ENCODE results near the gene KSR1. TPM values are rescaled to one million over a fixed set of nuclear protein-coding genes. Genes with fewer than 3 reads are reported as not detected.
"Not testable (repeated sequence)": the region's sequence is repeated elsewhere in the genome, so short reads cannot be mapped to it uniquely, and the experiment has no call there.

The KSR1 gene
- total and polyA plus RNA-seq, 2 of the 8 experiments (the other 6 are each of a cell fraction or from before 2014, with no cell fraction given), result 14.1 to 34.7 TPM

DNA sequence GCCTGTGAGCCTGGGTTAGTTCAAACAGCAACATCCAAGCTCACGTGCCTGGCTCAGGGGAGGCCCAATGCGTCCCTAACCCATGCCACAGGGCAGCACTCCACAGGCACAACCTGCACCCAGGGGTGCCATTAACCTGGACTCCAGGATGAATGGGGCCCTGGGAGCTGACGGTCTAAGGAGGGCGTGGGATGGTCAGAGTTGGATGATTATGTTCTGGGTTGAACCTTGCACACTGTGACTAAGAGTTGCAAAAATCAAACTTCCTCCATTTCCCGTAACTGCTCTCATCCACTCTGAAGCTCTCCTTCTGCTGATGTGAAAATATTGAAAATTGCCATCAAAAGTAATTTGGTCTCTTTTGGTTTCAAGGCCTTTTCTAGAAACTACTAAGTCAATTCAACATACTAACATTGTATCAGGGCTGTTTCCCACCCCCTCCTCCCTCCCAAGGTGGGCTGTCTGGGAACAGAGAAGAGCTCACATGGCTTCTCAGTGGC is 182.2 kb downstream of the KSR1 start:
- H2BK5ac ChIP-seq (ENCODE audit: low read depth, low read length); H3K79me2 ChIP-seq (ENCODE audit: control insufficient read depth in 1 of 2, insufficient read depth in 2 of 2, low read length in 2 of 2); H4K91ac ChIP-seq (replicated peaks; ENCODE audit: insufficient read length, low read length); H3K4me3 ChIP-seq (ENCODE audit: extremely low read depth in 1 of 4, insufficient read depth in 2 of 4, low read depth in 3 of 4, low read length in 4 of 4); H4K20me1 ChIP-seq (replicated peaks in 1 of 2; ENCODE audit: control insufficient read depth in 1 of 2, insufficient read depth in 2 of 2, low read length in 2 of 2); H3K9me3 ChIP-seq (ENCODE audit: insufficient read depth in 2 of 2, low read depth in 1 of 2, low read length in 1 of 2); H3K79me1 ChIP-seq (ENCODE audit: low read depth, low read length); H3K4ac ChIP-seq (replicated peaks; ENCODE audit: insufficient read length, low read depth, low read length); POLR2A ChIA-PET (ENCODE audit: partially characterized antibody); H3K4me2 ChIP-seq (ENCODE audit: insufficient read depth in 1 of 2, low read depth in 2 of 2, low read length in 2 of 2); H4K8ac ChIP-seq (ENCODE audit: extremely low read depth, insufficient read depth, low read length); H3K4me1 ChIP-seq (replicated peaks in 1 of 4; ENCODE audit: control insufficient read depth in 3 of 4, insufficient read depth in 4 of 4, low read length in 3 of 4); H2AFZ ChIP-seq (ENCODE audit: low read length); H3K18ac ChIP-seq (ENCODE audit: extremely low read depth, low read length); H3K23ac ChIP-seq (ENCODE audit: insufficient read length); DNase-seq (ENCODE audit: low read depth in 1 of 2, low spot score in 2 of 2); H2BK120ac ChIP-seq (replicated peaks; ENCODE audit: low read depth, low read length); H4K5ac ChIP-seq (ENCODE audit: insufficient read length, low read depth, low read length); H3K36me3 ChIP-seq (ENCODE audit: control insufficient read depth in 2 of 4, insufficient read depth in 4 of 4, low read length in 3 of 4); H3K9ac ChIP-seq (replicated peaks in 1 of 4; ENCODE audit: extremely low read depth in 1 of 4, low read depth in 3 of 4, low read length in 3 of 4); H2AK5ac ChIP-seq (ENCODE audit: low read depth, low read length); H3K14ac ChIP-seq (ENCODE audit: insufficient read length); H3K27ac ChIP-seq (ENCODE audit: low read depth, low read length); H2BK12ac ChIP-seq (ENCODE audit: low read depth, low read length); H2BK20ac ChIP-seq (ENCODE audit: low read length); H3K23me2 ChIP-seq (ENCODE audit: low read depth, low read length); H3K56ac ChIP-seq (replicated peaks; ENCODE audit: insufficient read length, low read depth, low read length); FAIRE-seq; H3K27me3 ChIP-seq (replicated peaks in 1 of 4; ENCODE audit: control insufficient read depth in 3 of 4, extremely low read depth in 1 of 4, insufficient read depth in 3 of 4, low read length in 3 of 4); H2BK15ac ChIP-seq (ENCODE audit: low read length): not testable (repeated sequence)
- 75% methylated on average over 1 of the region's 5 CpGs; no CpG with 5 or more reads in 1 of the 2 experiments for WGBS, 2 experiments (ENCODE audit: extremely low coverage in 1 of 2, insufficient coverage in 1 of 2, insufficient read length in 1 of 2, insufficient replicate concordance in 2 of 2, low coverage in 1 of 2, low lambda C conversion rate in 2 of 2, missing lambda C conversion rate in 1 of 2)
- CTCF ChIA-PET (ENCODE audit: partially characterized antibody), result interaction anchor here (0.6 to 4.1 kb wide), 4 partner anchors 12 to 199 kb away, joined by 3 to 40 read pairs (median 6); no protein-coding TSS in a partner anchor

All from H1 (cell line).